Immature natural killer cell (primary cell): ENCODE results near the gene ADD3. TPM values are rescaled to one million over a fixed set of nuclear protein-coding genes. Genes with fewer than 3 reads are reported as not detected.

Experiments used
- DNase-seq, 3 donors: peaks; one replicate each; pipeline ENCODE4 v3.0.0; 2022; ENCODE audit warnings: mixed read lengths in 1 of 3
- H3K27ac Mint-ChIP-seq, 6 donors: one replicate each; pipeline ENCODE4 v1.8.0; 2020; ENCODE audit warnings: mixed read lengths in 6 of 6, mild to moderate bottlenecking in 5 of 6, inconsistent platforms in 4 of 6, moderate library complexity in 3 of 6
- H3K27me3 Mint-ChIP-seq, 3 donors: one replicate each; pipeline ENCODE4 v1.8.0; 2020 to 2021; ENCODE audit warnings: low read depth in 3 of 3, mild to moderate bottlenecking in 3 of 3, mixed read lengths in 3 of 3, moderate library complexity in 3 of 3, inconsistent platforms in 1 of 3
- H3K36me3 Mint-ChIP-seq, 3 donors: one replicate each; pipeline ENCODE4 v1.8.0; 2020; ENCODE audit warnings: mixed read lengths in 3 of 3, inconsistent platforms in 2 of 3, mild to moderate bottlenecking in 2 of 3
- H3K4me1 Mint-ChIP-seq, 2 donors: one replicate each; pipeline ENCODE4 v1.8.0; 2020; ENCODE audit warnings: inconsistent platforms in 2 of 2, mild to moderate bottlenecking in 2 of 2, mixed read lengths in 2 of 2, moderate library complexity in 1 of 2
- H3K4me3 Mint-ChIP-seq, 5 donors: one replicate each; pipeline ENCODE4 v1.8.0; 2020; ENCODE audit warnings: mild to moderate bottlenecking in 5 of 5, mixed read lengths in 5 of 5, inconsistent platforms in 3 of 5, moderate library complexity in 3 of 5
- H3K9me3 Mint-ChIP-seq, 6 donors: one replicate each; pipeline ENCODE4 v1.8.0; 2020; ENCODE audit warnings: mild to moderate bottlenecking in 6 of 6, mixed read lengths in 6 of 6, inconsistent platforms in 4 of 6, moderate library complexity in 3 of 6
- polyA plus RNA-seq, 3 donors: library from polyadenylated mRNA; unstranded; fragments of 300-500 nt; fragmentation: Illumina TruSeq; gene quantifications; one replicate each; pipeline ENCODE4 v1.2.3, GENCODE V29; 2021

Gene ADD3
- polyA plus RNA-seq, 3 donors from 2014 or later, result 336 to 513 (median 447) TPM

DNA sequence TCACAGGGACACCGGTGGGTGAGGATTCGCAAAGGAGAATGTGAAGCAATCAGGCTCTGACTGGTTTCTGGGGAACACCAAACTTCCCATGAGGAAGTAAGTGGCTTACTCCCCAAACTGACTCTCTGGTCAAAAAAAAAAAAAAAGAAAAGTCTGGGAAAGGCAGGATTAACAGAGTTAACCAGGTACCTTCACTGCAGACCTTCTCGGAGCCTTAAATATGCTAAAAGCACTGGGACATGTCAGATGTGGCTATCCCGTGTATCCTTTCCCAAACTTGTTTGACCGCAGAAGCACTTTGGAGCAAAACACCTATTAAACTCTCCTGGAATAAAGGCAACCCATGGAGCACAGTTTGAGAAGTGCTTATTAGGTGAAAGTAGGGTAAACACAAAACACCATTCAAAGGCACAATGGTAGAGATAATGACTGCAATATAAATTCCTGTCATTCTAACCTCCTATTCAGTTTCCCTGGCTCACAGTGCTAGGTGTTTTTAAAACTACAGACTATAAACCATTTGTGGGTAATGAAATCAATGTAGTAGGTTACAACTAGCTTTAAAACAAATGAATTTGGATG lies 155.5 kb downstream of the ADD3 start:
- Mint-ChIP-seq H3K27ac (no peak overlapping the region), H3K4me1 (peaks cover 11 to 19% of the 10 kb centered on the region in 2 donors), H3K4me3 (no peak overlapping the region), H3K27me3 (peaks cover 37 to 60% (median 44%) of the 10 kb centered on the region in 3 donors), H3K36me3 (no peaks in the 10 kb centered on the region), H3K9me3 (no peaks in the 10 kb centered on the region)
- no peak for DNase-seq

DNA sequence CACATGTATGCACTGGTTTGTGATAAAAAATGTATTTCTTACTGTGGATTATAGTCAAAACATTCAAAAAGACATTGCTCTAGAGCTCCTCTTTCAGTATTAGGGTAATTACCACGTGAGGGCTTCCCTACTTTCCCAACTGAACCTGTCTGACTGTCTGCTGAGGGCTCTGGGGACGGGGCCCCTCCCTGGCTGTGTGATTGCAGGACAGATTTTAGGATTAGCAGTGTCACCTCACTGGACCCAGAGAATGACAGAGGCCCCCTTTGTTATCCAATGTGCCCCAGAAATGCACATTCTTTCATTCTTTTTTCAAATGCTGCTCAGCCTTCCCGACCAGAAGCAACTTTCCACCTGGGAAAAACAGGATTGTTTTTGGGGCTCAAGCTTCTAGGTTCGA lies 156.1 kb downstream of the ADD3 start:
- no peak overlapping the region for H3K27ac Mint-ChIP-seq
- H3K9me3 Mint-ChIP-seq, result peaks cover 0 to under 1% (median 0%) of the 10 kb centered on the region in 6 donors
- peaks cover 9 to 14% of the 10 kb centered on the region in 2 donors for H3K4me1 Mint-ChIP-seq
- H3K27me3 Mint-ChIP-seq, result peaks cover 37 to 59% (median 44%) of the 10 kb centered on the region in 3 donors
- DNase-seq, result no peak
- no peaks in the 10 kb centered on the region for H3K36me3 Mint-ChIP-seq
- H3K4me3 Mint-ChIP-seq, result no peak overlapping the region

- Mint-ChIP-seq H3K9me3 (peaks cover 0 to 1% (median 0%) of the 10 kb centered on the region in 6 donors), H3K4me1 (peaks cover 2 to 11% of the 10 kb centered on the region in 2 donors), H3K27ac (no peak overlapping the region), H3K27me3 (peaks cover 37 to 60% (median 38%) of the 10 kb centered on the region in 3 donors), H3K4me3 (no peak overlapping the region), H3K36me3 (no peaks in the 10 kb centered on the region)
- no peak for DNase-seq
Observed at GRCh38 chr10:110165239-110165638, 157.5 kb downstream of the ADD3 start.

DNA sequence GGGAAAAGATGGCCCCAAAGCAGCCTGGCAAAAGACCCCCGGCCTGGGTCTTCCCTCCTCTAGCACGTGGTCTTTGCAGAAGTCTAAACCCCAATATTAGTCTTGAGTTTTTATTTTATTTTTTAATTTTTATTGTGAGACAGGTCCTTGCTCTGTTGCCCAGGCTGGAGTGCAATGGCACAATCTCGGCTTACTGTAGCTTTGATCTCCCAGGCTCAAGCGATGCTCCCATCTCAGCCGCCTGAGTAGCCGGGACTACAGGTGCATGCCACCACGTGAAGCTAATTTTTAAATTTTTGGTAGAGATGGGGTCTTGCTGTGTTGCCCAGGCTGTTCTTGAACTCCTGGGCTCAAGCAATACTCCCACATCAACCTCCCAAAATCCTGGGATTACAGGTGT lies 159.4 kb downstream of the ADD3 start:
- H3K4me1 Mint-ChIP-seq, result peaks cover 4 to 12% of the 10 kb centered on the region in 2 donors
- no peak for DNase-seq
- H3K27ac Mint-ChIP-seq, result no peak overlapping the region
- no peak overlapping the region for H3K4me3 Mint-ChIP-seq
- H3K27me3 Mint-ChIP-seq, result peaks cover 27 to 61% (median 32%) of the 10 kb centered on the region in 3 donors
- H3K9me3 Mint-ChIP-seq, result peaks cover 0 to 1% (median 0%) of the 10 kb centered on the region in 6 donors
- no peaks in the 10 kb centered on the region for H3K36me3 Mint-ChIP-seq

GRCh38 chr10:110168601-110169481 lies 161.1 kb downstream of the ADD3 start:
- Mint-ChIP-seq H3K4me1 (peaks cover 4 to 12% of the 10 kb centered on the region in 2 donors), H3K4me3 (no peak overlapping the region), H3K27ac (no peak overlapping the region)

GRCh38 chr10:110169586-110169985 lies 161.8 kb downstream of the ADD3 start:
- H3K9me3 Mint-ChIP-seq, result peaks cover 0 to 1% (median 0%) of the 10 kb centered on the region in 6 donors
- H3K36me3 Mint-ChIP-seq, result no peaks in the 10 kb centered on the region
- no peak overlapping the region for H3K27ac Mint-ChIP-seq
- peaks cover 14 to 53% (median 30%) of the 10 kb centered on the region in 3 donors for H3K27me3 Mint-ChIP-seq
- no peak for DNase-seq
- peaks cover 4 to 12% of the 10 kb centered on the region in 2 donors for H3K4me1 Mint-ChIP-seq
- peak overlapping the region in 1 of 5 donors; percentile 0 for H3K4me3 Mint-ChIP-seq

More at GRCh38 chr10:110168601-110169481, 161.1 kb downstream of the ADD3 start:
- DNase-seq, result no peak
- Mint-ChIP-seq H3K27me3 (peaks cover 16 to 51% (median 34%) of the 10 kb centered on the region in 3 donors), H3K36me3 (no peaks in the 10 kb centered on the region), H3K9me3 (peaks cover 0 to 1% (median 0%) of the 10 kb centered on the region in 6 donors)

DNA sequence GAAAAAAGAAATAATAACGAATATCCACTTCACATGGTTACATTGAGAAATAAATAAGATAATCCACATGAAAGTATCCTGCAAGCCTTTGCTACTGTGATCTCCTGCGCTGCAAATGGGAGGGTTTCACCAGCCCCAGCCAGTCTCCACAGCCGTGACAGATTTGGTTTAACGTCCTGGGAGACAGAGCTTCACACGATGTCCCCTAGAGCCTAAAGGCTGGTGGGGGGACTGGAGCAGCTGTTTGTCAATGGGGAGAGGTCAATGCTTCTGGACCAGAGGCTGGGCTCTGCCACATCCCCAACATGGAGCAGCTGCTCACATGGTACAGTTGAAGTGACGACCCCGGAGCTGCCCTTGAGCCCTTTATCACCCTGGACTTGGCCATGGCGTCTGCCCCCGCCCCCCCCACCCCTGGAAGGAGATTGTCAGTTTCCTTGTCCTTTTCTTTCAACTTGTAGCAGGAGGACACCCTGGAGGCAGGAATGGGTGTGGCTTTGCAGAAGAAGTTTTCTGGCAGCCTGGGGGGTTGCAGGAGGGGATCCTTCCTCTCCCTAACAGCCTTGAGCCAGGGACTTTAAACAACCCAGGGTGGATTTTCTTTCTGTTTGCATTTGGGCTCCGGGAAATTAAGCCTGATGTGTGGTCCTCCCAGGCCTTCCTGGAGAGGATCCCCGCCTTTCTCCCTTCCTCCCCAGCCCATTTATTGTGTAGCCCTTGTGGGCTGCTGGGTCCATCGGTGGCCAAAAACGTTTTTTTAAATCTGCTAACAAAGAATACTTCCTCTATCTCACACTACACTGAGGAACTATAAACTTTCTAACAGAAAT lies 162.6 kb downstream of the ADD3 start:
- Mint-ChIP-seq H3K4me3 (no peak overlapping the region), H3K27ac (no peak overlapping the region)

DNA sequence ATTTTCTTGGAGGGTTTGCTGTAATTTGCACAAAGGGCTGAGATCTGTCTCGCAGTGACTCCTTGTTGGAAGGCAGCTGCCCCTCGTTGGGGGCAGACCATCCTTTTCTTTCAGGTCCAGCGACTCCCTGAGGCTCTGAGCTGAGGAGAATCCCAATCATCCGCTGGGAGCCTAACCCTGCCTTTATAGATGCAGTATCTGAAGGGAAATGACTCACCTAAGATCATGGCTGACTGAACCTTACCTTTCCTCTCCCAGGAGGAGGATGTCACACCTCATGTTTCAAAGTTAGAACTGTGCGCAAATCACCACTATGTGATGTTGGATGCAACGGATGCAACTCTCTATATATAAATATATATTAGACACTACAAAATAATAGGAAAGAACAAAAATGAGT lies 163.2 kb downstream of the ADD3 start:
- H3K27ac Mint-ChIP-seq, result no peak overlapping the region
- H3K27me3 Mint-ChIP-seq, result peaks cover 18 to 42% (median 25%) of the 10 kb centered on the region in 3 donors
- no peak overlapping the region for H3K4me3 Mint-ChIP-seq
- peaks cover 0 to 1% (median 0%) of the 10 kb centered on the region in 6 donors for H3K9me3 Mint-ChIP-seq
- no peak for DNase-seq
- H3K36me3 Mint-ChIP-seq, result no peaks in the 10 kb centered on the region
- peaks cover 4 to 12% of the 10 kb centered on the region in 2 donors for H3K4me1 Mint-ChIP-seq

More for the DNA sequence above, 162.6 kb downstream of the ADD3 start:
- DNase-seq, result no peak
- peaks cover 0 to 1% (median 0%) of the 10 kb centered on the region in 6 donors for H3K9me3 Mint-ChIP-seq
- H3K36me3 Mint-ChIP-seq, result no peaks in the 10 kb centered on the region
- H3K4me1 Mint-ChIP-seq, result peaks cover 4 to 12% of the 10 kb centered on the region in 2 donors
- peaks cover 17 to 48% (median 30%) of the 10 kb centered on the region in 3 donors for H3K27me3 Mint-ChIP-seq

GRCh38 chr10:110172155-110172554 lies 164.4 kb downstream of the ADD3 start:
- Mint-ChIP-seq H3K4me1 (peaks cover 6 to 12% of the 10 kb centered on the region in 2 donors), H3K27me3 (peaks cover 18 to 46% (median 25%) of the 10 kb centered on the region in 3 donors), H3K36me3 (no peaks in the 10 kb centered on the region), H3K27ac (no peak overlapping the region), H3K9me3 (peaks cover 0 to 1% (median 0%) of the 10 kb centered on the region in 6 donors), H3K4me3 (no peak overlapping the region)
- DNase-seq, result no peak

- DNase-seq, result no peak
- Mint-ChIP-seq H3K4me1 (peaks cover 4 to 5% of the 10 kb centered on the region in 2 donors), H3K9me3 (no peaks in the 10 kb centered on the region), H3K36me3 (no peaks in the 10 kb centered on the region), H3K4me3 (no peak overlapping the region), H3K27ac (no peak overlapping the region), H3K27me3 (peaks cover 14 to 35% (median 19%) of the 10 kb centered on the region in 3 donors)
Observed at GRCh38 chr10:110174201-110174600, 166.4 kb downstream of the ADD3 start.

DNA sequence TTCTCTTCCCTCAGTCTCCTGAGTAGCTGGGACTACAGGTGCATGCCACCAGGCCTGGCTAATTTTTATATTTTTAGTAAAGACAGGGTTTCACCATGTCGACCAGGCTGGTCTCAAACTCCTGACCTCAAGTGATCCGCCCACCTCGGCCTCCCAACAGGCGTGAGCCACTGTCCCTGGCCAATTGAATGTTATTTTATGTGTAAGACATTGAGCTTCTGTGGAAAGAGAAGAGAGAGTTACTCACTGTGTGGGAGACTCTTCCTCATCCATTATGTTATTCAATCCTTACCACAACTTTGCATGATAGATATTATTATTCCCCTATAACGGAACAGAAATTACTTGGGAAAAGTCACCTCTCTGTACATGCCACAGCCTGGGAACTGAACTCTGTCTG lies 167.0 kb downstream of the ADD3 start:
- DNase-seq, result no peak
- Mint-ChIP-seq H3K4me3 (no peak overlapping the region), H3K4me1 (peaks cover 4 to 5% of the 10 kb centered on the region in 2 donors), H3K27me3 (peaks cover 13 to 34% (median 17%) of the 10 kb centered on the region in 3 donors), H3K27ac (no peak overlapping the region), H3K9me3 (no peaks in the 10 kb centered on the region), H3K36me3 (no peaks in the 10 kb centered on the region)

DNA sequence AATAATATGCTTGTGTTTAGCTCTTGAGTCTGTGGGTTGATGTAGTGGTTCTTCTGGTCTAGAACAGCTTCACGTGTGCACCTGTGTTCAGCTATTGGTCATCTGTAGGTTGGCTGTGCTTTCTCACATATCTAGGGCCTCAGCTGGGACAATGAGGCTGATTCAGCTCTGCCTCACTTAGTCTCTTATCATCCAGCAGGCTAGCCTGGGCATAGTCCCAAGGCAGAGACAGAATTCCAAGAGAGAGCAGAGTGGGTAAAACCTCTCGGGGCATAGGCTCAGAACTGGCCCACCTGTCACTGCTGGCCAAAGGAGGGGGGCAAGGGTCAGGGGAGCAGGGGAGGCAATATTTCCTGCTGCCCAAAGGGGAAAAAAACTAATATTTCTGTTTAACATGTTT lies 167.6 kb downstream of the ADD3 start:
- Mint-ChIP-seq H3K9me3 (no peaks in the 10 kb centered on the region), H3K4me3 (no peak overlapping the region), H3K4me1 (peaks cover 0 to 4% of the 10 kb centered on the region in 2 donors), H3K27me3 (peaks cover 12 to 29% (median 15%) of the 10 kb centered on the region in 3 donors), H3K36me3 (no peaks in the 10 kb centered on the region), H3K27ac (no peak overlapping the region)
- DNase-seq, result no peak
